NB4 (cell line): ENCODE results near the gene SLC47A2.

Experiments used
- CTCF ChIP-seq: IDR thresholded peaks from one replicate; pipeline ENCODE4 v1.5.1; 2012; ENCODE audit warnings: low read depth, low read length
- MAX ChIP-seq: IDR thresholded peaks from 2 replicates; pipeline ENCODE4 v1.6.1; 2011; ENCODE audit warnings: low read depth, low read length

GRCh38 chr17:19759568-19760549 lies 43.5 kb upstream of the SLC47A2 start:
- TF ChIP-seq CTCF = no peak
- no peak for TF ChIP-seq MAX
